SH-SY5Y (cell line): Measurements from ENCODE around the gene GMDS.
A peak's percentile ranks its signal among the peaks of the same experiment; 100 is the strongest.

Experiments
- GATA2 ChIP-seq: IDR thresholded peaks from 2 replicates; pipeline ENCODE4 v1.6.1; 2011; ENCODE audit warnings: mild to moderate bottlenecking, low read depth, low read length
- GATA3 ChIP-seq: IDR thresholded peaks from 2 replicates; pipeline ENCODE4 v1.6.1; 2011; ENCODE audit warnings: low read depth, mild to moderate bottlenecking, low read length, moderate library complexity

Gene GMDS

GRCh38 chr6:2184700-2185455, 60.5 kb downstream of the GMDS start:
- TF ChIP-seq GATA2 (no peak), GATA3 (no peak)

DNA sequence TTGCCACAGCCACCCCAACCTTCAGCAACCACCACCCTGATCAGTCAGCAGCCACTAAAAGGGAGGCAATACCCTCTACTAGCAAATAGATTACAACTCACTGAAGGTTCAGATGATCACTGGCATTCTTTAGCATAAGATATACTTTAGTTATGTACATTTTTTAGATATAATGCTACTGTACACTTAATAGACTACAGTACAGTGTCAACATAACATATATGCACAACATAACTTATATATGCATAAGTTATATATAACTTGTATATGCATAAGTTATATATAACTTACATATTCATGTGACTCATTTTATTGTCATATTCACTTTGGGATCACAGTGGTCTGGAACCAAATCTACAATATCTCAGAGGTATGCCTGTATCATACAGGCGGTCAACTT, 61.7 kb downstream of the GMDS start:
- TF ChIP-seq GATA2 (no peak), GATA3 (no peak)

DNA sequence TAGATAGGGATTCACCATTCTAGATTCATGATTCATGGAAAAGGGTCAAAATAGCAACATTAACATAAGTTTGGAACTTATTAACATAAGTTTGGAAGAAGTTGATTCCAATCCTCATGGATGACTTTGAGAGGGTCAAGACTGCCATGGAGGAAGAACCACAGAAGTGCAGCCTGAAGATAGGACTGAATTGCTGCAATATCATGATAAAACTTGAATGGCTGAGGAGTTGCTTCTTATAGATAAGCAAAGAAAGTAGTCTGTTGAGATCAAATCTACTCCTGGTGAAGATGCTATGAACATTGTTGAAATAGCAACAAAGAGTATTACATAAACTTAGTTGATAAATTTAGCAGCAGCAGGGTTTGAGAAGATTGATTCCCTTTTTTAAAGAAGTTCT, 62.2 kb downstream of the GMDS start:
- no peak for TF ChIP-seq GATA2
- TF ChIP-seq GATA3, result no peak

DNA sequence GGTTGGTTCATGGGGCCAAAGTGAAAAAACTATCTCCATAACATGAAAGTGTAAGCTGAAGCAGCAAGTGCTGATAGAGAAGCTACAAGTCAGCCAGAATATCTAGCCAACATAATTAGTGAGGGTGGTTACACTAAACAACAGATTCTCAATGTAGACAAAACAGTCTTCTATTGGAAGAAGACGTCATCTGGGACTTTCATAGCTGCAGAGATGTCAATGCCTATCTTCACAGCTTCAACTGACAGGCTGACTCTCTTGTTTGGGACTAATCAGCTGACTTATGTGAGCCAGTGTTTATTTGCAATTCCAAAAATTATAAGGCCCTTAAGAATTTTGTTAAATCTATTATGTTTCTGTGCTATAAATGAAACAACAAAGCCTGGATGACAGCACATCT, 63.2 kb downstream of the GMDS start:
- TF ChIP-seq GATA2 (no peak), GATA3 (no peak)

- TF ChIP-seq GATA3, result no peak
- TF ChIP-seq GATA2, result no peak
These were observed 63.8 kb downstream of the GMDS start for GRCh38 chr6:2181567-2181966.

DNA sequence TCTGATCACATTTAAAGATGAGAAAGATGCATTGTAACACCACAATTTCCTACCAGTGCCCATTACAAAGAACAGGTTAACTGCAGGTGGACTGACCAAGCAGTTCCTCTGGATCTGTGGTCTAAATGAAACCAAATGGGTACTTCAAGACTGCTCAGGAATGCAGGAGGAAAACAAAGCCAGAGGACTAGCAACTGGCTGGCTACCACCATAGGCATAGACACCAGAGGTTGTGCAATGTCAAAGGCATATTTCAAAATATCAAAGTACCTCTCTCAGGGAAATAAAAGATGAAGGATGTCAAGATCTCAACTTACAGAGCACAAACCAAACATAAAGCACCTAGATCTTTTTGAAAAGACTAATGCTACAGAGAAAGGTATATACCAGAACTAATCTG, 65.5 kb downstream of the GMDS start:
- TF ChIP-seq GATA3 (no peak), GATA2 (no peak)

- no peak for TF ChIP-seq GATA3
- TF ChIP-seq GATA2, result no peak
These were observed 66.2 kb downstream of the GMDS start for GRCh38 chr6:2179241-2179640.

GRCh38 chr6:2178125-2178524, 67.3 kb downstream of the GMDS start:
- no peak for TF ChIP-seq GATA2
- no peak for TF ChIP-seq GATA3

DNA sequence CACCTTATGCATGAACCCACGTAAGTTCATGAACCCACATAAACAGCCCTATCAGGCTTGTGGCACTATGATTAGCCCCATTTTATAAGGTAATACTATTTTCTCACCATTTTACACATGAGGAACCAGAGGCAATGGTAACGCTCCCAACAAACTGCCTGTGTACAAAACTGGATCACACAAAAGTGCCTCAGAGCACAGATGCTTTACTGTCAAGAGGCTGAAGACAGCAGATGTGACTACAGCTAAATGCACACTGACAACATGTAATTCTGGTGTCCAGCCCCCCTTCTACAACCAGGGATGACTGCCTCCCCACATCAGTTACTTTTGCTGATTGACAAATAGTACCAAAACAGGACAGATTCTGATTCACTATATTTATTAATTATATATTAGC, 69.6 kb downstream of the GMDS start:
- TF ChIP-seq GATA3 (no peak), GATA2 (no peak)

DNA sequence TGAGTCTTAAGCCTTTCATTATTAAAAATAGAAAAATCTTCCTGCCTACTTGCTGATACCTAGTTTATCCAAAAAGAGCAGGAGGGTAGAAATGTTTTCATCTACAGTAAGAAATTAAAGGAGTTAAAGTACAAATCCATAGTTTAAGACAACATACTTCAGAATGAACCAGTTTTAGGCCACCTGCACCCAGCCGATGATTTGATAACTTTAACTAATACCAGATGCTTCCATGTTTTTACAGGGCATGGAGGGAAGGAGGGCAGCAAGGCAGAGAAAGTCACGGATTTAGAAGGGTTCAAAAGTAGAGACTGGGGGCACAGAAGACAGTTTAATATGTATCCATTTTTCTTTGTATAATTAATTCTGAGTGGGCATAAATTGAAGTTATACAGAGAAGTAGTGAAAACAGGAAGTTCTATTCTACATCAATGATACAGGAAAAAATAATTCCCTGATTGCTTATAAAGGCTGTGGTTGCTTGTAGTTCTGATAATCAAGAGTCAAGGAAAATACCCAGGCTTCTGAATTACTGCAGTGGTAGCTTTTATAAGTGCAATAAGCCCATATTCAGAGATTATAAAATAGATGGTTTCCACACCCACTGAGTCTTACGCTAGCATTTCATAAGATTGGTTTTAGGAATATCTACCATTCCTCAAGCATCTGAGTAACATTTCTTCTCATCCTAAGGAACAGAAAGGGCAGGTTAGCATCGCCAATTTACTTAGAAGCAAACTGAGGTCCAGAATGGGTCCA, 72.0 kb downstream of the GMDS start:
- TF ChIP-seq GATA2, result peak; percentile 52; the same call in 1 of the 2 replicates
- TF ChIP-seq GATA3, result peak; percentile 58; the same call in 1 of the 2 replicates

GRCh38 chr6:2171728-2172127, 73.7 kb downstream of the GMDS start:
- TF ChIP-seq GATA3 (no peak), GATA2 (no peak)

DNA sequence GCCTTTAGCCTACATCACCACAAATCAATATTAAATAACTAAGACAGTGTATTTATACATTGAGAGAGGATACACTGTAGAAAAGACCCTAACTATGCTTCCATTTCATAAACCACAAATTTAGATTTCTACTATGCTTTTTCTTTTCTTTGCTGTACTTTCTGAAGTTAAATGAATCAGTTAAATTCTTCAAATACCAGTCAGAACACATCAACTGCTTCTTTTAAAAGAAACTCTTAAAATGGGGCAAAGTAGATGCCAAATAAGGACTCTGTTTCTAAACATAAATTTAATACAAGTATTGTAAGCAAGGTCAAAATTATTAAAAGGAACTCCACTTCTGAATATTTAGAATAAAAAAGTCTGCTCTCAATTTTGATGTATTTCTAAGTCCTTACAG, 76.9 kb downstream of the GMDS start:
- TF ChIP-seq GATA3 (no peak), GATA2 (no peak)

GRCh38 chr6:2166717-2167116, 78.7 kb downstream of the GMDS start:
- TF ChIP-seq GATA2 (no peak), GATA3 (no peak)

GRCh38 chr6:2165286-2165685, 80.1 kb downstream of the GMDS start:
- no peak for TF ChIP-seq GATA2
- TF ChIP-seq GATA3, result no peak

- TF ChIP-seq GATA3 (no peak), GATA2 (no peak)
These were observed 80.9 kb downstream of the GMDS start for GRCh38 chr6:2164481-2164880.

GRCh38 chr6:2162079-2162445, 83.3 kb downstream of the GMDS start:
- TF ChIP-seq GATA3, result no peak
- TF ChIP-seq GATA2, result no peak
